ENCODE data around the gene CMTM4.

- TF ChIP-seq, protein P1, sequence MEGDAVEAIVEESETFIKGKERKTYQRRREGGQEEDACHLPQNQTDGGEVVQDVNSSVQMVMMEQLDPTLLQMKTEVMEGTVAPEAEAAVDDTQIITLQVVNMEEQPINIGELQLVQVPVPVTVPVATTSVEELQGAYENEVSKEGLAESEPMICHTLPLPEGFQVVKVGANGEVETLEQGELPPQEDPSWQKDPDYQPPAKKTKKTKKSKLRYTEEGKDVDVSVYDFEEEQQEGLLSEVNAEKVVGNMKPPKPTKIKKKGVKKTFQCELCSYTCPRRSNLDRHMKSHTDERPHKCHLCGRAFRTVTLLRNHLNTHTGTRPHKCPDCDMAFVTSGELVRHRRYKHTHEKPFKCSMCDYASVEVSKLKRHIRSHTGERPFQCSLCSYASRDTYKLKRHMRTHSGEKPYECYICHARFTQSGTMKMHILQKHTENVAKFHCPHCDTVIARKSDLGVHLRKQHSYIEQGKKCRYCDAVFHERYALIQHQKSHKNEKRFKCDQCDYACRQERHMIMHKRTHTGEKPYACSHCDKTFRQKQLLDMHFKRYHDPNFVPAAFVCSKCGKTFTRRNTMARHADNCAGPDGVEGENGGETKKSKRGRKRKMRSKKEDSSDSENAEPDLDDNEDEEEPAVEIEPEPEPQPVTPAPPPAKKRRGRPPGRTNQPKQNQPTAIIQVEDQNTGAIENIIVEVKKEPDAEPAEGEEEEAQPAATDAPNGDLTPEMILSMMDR (IDR thresholded peaks at IDR 0.05; ENCODE audit: control extremely low read depth in 1 of 3, insufficient read depth in 1 of 3, low read depth in 1 of 3, low read length in 3 of 3): no peak
- TF ChIP-seq YY1 (IDR thresholded peaks at IDR 0.05; ENCODE audit: low read depth, low read length) (no peak), POLR2AphosphoS5 (IDR thresholded peaks at IDR 0.05; ENCODE audit: low read depth, low read length) (no peak)
Observed at GRCh38 chr16:66719246-66719645, 22.7 kb upstream of the CMTM4 start.

Measured in H1 (cell line).